SK-N-SH treated with all-trans-retinoic acid at 6 μM for 48 hours (cell line): ENCODE measurements around the gene OSBPL5.

Source experiments
- ATAC-seq: fragments of 200-7000 bp; cut with Tn5 transposase; 3 replicates; pipeline ENCODE4 v1.9.1; 2020; ENCODE audit warnings: mild to moderate bottlenecking, moderate library complexity
- ARNTL ChIP-seq: fragments of 450-650 bp; formaldehyde crosslinking; IDR thresholded peaks from 2 replicates; pipeline ENCODE4 v1.5.0; 2020; ENCODE audit warnings: low read depth, mild to moderate bottlenecking, moderate library complexity, borderline replicate concordance
- BACH2 ChIP-seq: fragments of 250-450 bp; sonication (Bioruptor Pico); IDR thresholded peaks from 2 replicates; pipeline ENCODE4 v1.9.0; 2021; ENCODE audit warnings: mild to moderate bottlenecking, borderline replicate concordance
- CSDC2 ChIP-seq: fragments of 250-450 bp; sonication (Bioruptor Pico); IDR thresholded peaks from 2 replicates; pipeline ENCODE4 v1.5.0; 2020; ENCODE audit warnings: mild to moderate bottlenecking, moderate library complexity
- CSRNP3 ChIP-seq: fragments of 250-450 bp; sonication (Bioruptor Pico); IDR thresholded peaks from 2 replicates; pipeline ENCODE4 v1.5.1; 2021; ENCODE audit warnings: mild to moderate bottlenecking, moderate library complexity
- GLIS3 ChIP-seq: fragments of 250-450 bp; sonication (Bioruptor Pico); IDR thresholded peaks from 2 replicates; pipeline ENCODE4 v1.5.0; 2020; ENCODE audit warnings: mild to moderate bottlenecking, moderate library complexity
- ISL1 ChIP-seq: fragments of 250-450 bp; sonication (Bioruptor Pico); IDR thresholded peaks from 2 replicates; pipeline ENCODE4 v2.1.2; 2022; ENCODE audit warnings: mild to moderate bottlenecking, moderate library complexity
- OSR1 ChIP-seq: fragments of 250-450 bp; sonication (Bioruptor Pico); IDR thresholded peaks from 2 replicates; pipeline ENCODE4 v1.8.0; 2022; ENCODE audit warnings: moderate library complexity, mild to moderate bottlenecking, inconsistent platforms
- PATZ1 ChIP-seq: fragments of 250-450 bp; sonication (Bioruptor Pico); IDR thresholded peaks from 2 replicates; pipeline ENCODE4 v1.8.0; 2020; ENCODE audit warnings: mild to moderate bottlenecking, moderate library complexity, borderline replicate concordance
- RARB ChIP-seq: fragments of 250-450 bp; sonication (Bioruptor Pico); IDR thresholded peaks from 2 replicates; pipeline ENCODE4 v1.8.0; 2021; ENCODE audit warnings: mild to moderate bottlenecking, moderate library complexity
- SNAI2 ChIP-seq: fragments of 250-450 bp; sonication (Bioruptor Pico); IDR thresholded peaks from 2 replicates; pipeline ENCODE4 v1.5.0; 2020; ENCODE audit warnings: mild to moderate bottlenecking, moderate library complexity
- TOX ChIP-seq: fragments of 250-450 bp; sonication (Bioruptor Pico); IDR thresholded peaks from 2 replicates; pipeline ENCODE4 v1.8.0; 2021; ENCODE audit warnings: mild to moderate bottlenecking, moderate library complexity, borderline replicate concordance
- TSHZ2 ChIP-seq: fragments of 250-450 bp; sonication (Bioruptor Pico); IDR thresholded peaks from 2 replicates; pipeline ENCODE4 v1.5.0; 2020; ENCODE audit warnings: mild to moderate bottlenecking, moderate library complexity
- ZC3H10 ChIP-seq: fragments of 250-450 bp; sonication (Bioruptor Pico); IDR thresholded peaks from 2 replicates; pipeline ENCODE4 v1.5.1; 2021; ENCODE audit warnings: mild to moderate bottlenecking, moderate library complexity
- ZFP3 ChIP-seq: fragments of 250-450 bp; sonication (Bioruptor Pico); IDR thresholded peaks from 2 replicates; pipeline ENCODE4 v1.5.0; 2020; ENCODE audit warnings: mild to moderate bottlenecking, moderate library complexity
- ZFP30 ChIP-seq: fragments of 450-650 bp; formaldehyde crosslinking; IDR thresholded peaks from 2 replicates; pipeline ENCODE4 v1.5.0; 2022; ENCODE audit warnings: mild to moderate bottlenecking, moderate library complexity
- ZNF565 ChIP-seq: fragments of 450-650 bp; formaldehyde crosslinking; conservative IDR thresholded peaks from 2 replicates; pipeline ENCODE4 v1.5.0; 2020; ENCODE audit warnings: low read depth, mild to moderate bottlenecking, moderate library complexity
- ZNF8 ChIP-seq: fragments of 450-650 bp; formaldehyde crosslinking; IDR thresholded peaks from 2 replicates; pipeline ENCODE4 v1.5.0; 2020; ENCODE audit warnings: mild to moderate bottlenecking, moderate library complexity

OSBPL5 gene

GRCh38 chr11:3046190-3046589 is 118.9 kb downstream of the OSBPL5 start:
- ATAC-seq = no peak
- no peak for TF ChIP-seq ZFP3
- no peak for TF ChIP-seq PATZ1 (CRISPR knock-in tag)
- TF ChIP-seq ARNTL (CRISPR knock-in tag) = no peak
- TF ChIP-seq GLIS3 = no peak
- TF ChIP-seq TOX = no peak
- TF ChIP-seq ISL1 (CRISPR knock-in tag) = no peak
- no peak for TF ChIP-seq ZC3H10 (CRISPR knock-in tag)
- TF ChIP-seq ZNF8 (CRISPR knock-in tag) = no peak
- no peak for TF ChIP-seq ZFP30 (CRISPR knock-in tag)
- no peak for TF ChIP-seq CSRNP3 (CRISPR knock-in tag)
- no peak for TF ChIP-seq ZNF565
- TF ChIP-seq RARB (CRISPR knock-in tag) = no peak

DNA sequence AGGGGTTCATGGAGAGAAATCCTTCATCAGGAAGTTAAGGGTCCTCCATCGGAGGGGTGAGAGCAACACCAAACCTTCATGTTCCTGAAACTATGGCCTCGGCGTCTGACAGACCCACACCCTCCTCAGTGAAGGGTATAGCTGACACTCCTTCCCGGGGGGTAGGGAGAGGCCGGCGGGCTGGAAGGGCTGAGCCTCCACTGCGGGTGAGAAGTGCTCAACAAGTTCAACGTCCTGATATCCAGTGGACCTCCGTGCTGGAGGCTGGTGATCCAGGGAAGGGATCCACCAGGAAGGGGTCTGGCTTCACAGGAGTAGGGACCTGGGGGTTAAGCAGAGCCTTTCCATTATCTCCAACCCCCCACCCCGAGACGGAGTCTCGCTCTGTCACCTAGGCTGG is 120.2 kb downstream of the OSBPL5 start:
- TF ChIP-seq OSR1 (CRISPR knock-in tag) (no peak), BACH2 (CRISPR knock-in tag) (no peak), CSDC2 (CRISPR knock-in tag) (no peak), ZNF565 (no peak), SNAI2 (CRISPR knock-in tag) (no peak), ZFP3 (no peak), ZC3H10 (CRISPR knock-in tag) (no peak)
- no peak for ATAC-seq

DNA sequence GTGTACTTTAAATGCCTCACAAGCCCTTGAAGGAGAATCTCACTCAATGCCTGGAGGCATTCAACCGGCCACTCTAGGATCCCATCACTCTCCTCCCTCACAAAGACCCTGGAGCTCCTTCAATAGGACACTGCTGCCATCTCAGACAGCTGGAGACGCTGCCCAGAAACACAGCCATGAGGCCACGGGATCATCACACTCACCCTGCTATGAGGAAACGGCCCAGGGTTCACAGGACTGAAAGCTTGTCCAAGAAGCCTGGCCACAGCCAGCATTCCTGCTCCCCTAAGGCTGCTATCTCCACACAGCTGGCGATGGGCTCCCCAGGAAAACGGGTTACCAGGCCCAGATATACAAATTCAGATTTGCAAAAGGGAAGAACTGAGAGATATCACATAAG is 121.1 kb downstream of the OSBPL5 start:
- ATAC-seq = peak; percentile 48
- TF ChIP-seq PATZ1 (CRISPR knock-in tag) = no peak
- no peak for TF ChIP-seq TSHZ2 (CRISPR knock-in tag)
- TF ChIP-seq ZC3H10 (CRISPR knock-in tag) = no peak
- TF ChIP-seq CSDC2 (CRISPR knock-in tag) = no peak
- TF ChIP-seq ZNF565 = no peak
- TF ChIP-seq ZNF8 (CRISPR knock-in tag) = no peak
- no peak for TF ChIP-seq OSR1 (CRISPR knock-in tag)
- no peak for TF ChIP-seq BACH2 (CRISPR knock-in tag)
- TF ChIP-seq ZFP30 (CRISPR knock-in tag) = no peak

- TF ChIP-seq TOX = no peak
- TF ChIP-seq CSDC2 (CRISPR knock-in tag) = no peak
- peak; percentile 38; the same call in 1 of the 2 replicates for TF ChIP-seq ZFP3
Measured at GRCh38 chr11:3043315-3043871, 121.7 kb downstream of the OSBPL5 start.

More at GRCh38 chr11:3043315-3043871, 121.7 kb downstream of the OSBPL5 start:
- ATAC-seq = peak; percentile 83
